HG03135 (cell line): ENCODE data around the gene MYH9.

ENCODE experiments used
- ATAC-seq: cut with Tn5 transposase; IDR thresholded peaks from one replicate; pipeline ENCODE4 v1.9.1; 2021; ENCODE audit warnings: mild to moderate bottlenecking, moderate library complexity; ENCODE audit not compliant: unreplicated experiment

MYH9 gene

DNA sequence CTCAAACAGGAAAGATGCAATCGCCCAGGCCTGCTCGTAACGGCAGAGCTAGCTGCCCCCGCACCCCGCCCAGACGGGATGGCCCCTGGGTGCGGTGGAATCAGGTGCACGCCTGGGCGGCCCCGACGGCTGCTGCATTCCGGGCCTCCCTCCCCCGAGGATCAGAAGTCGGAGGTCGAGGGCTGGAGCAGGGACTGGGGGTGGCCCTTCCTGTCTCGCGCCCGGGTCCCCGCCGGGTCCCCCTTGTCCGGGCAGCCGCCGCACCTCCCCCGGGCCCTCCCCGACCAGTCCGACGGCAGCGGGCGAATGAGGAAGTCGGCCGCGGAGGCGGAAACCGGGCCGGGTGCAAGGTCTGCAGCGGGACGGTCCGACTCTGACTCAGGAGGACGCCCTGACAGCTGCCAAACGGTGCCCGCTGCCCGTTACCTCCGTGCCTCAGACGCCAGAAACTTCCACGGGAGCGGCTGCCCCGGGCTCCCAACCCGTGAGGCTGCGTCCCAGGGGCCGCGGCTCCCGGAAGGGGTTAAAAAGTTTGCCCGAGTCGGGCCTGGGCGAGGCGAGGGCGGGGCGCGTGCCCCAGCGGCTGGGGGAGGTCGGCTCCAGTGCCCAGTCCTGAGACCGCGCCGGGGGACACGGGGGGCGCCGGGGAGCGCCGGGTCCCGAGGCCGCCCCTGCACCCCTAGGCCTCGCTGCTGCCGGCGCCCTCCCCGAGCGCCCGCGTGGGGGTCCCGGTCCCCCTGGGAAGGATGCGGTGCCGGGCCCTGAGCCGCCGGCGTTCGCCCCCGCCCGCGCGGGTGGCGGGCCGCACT lies 663 bp downstream of the MYH9 start:
- ATAC-seq = peak; percentile 25

DNA sequence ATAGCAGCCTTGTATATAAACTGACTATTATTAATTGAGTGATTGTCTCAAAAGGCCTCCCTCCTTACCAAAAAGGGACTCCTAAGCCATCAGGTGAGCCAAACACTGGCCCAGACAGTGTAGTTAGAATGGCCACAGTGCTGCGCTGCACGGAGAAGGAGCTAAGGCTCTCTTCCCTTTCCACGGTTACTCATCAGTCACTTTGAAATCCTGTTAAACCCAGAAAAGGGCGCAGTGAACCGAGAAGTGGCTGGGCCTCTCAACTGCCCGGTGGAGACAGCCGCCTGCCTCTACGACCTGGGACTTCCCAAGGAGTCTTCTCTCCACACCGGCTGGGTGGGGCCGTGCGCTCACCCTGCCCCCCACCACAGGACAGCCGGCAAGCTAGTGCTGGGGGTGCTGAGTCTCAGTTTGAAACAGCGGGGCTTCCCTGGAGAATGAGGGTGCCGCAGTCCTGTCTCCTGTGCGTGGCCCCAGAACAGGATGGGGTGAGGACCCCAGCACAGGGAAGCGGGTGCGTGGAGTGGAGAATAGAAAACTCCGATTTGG lies 1.3 kb downstream of the MYH9 start:
- ATAC-seq = peak; percentile 18

DNA sequence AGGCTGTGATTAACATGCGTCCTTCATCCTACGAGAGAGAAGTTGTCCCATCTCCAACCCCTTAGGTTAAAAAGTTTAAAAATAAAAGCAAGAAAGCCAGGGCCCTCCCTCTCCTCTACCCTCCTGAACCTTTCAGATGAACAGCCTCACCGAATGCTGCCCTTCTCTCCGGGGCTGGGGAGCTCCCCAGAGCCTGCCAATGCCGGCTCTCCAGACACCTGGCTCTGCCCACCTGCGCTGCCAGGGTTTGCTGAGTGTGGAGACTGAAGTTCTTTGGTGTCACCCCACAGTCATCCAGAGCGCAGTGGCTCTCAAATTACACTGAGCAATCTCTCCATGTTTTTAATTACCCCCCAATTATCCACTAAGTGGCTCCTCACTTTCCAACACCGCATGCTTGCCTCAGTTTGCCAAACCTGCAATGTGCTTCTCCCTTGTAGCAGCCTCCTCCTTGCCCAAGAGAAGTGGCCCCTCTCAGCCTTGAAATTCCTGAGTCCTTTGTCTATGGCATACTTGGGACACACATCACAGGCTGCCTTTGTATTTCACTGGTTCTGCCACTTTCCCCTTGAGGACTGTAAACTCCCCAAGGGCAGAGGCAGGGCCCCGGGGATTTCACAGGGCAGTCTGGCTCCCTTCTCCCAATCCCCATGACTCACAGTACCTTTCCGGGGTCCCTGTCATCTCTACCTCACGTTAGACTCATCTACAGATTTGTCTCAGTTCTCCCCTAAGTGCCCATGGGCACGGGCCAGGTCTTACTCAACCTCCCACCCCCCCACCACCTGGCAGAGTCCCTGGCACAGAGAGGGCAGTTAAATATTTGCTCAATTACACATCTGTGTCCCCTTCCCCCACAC lies 2.0 kb downstream of the MYH9 start:
- ATAC-seq = no peak

DNA sequence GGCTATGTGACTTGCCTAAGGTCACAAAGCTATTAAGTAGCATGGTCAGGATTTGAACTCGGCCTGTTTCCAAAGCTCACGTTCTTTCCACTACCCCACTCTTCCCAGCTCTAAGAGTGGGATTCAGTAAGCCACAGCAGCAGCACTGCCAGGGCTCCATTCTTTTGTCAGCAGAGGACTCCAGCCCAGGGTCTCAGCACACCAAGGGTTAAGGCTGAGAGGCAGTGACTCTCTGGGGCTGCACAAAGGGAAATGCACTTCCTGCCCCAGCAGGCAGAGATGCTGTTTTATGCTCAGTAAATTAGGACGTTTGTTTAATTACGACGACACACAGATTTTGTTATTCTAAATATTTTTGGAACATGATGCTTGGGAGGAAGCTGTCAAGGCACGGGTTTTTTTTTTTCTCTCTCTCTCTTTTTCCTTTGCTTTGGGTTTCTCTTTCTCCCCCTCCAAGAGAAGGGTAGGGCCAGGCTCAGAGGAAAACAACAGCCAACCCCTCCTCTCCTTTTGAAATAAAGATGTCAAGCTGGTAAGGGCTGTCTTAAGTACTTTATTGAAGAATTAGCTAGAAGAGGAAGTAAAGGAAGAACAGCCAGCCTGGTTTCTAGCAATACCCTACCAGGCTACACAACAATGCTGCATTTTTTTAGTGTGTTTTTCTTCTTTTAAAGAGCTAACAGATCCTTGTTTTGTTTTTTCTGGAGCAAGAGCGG lies 2.8 kb downstream of the MYH9 start:
- no peak for ATAC-seq

DNA sequence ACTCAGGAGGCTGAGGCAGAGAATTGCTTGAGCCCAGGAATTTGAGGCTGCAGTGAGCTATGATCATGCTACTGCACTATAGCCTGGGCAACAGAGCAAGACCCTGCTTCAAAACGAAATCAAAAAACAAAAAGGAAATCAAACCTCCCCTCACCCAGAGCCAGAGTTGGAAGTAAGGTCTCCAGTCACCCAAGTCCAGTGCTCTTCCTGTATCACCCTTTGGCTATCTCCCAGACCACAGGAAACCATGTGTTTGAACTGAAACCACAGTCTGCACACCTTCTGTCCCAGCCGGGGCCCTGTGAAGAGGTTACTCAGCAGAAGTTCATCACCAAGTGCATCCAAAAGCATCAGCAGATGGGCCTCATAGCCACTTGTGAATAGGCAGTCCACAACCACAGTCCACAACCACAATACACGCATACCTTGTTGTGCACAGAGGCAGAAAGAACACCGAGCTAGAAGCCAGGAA lies 4.6 kb downstream of the MYH9 start:
- no peak for ATAC-seq

DNA sequence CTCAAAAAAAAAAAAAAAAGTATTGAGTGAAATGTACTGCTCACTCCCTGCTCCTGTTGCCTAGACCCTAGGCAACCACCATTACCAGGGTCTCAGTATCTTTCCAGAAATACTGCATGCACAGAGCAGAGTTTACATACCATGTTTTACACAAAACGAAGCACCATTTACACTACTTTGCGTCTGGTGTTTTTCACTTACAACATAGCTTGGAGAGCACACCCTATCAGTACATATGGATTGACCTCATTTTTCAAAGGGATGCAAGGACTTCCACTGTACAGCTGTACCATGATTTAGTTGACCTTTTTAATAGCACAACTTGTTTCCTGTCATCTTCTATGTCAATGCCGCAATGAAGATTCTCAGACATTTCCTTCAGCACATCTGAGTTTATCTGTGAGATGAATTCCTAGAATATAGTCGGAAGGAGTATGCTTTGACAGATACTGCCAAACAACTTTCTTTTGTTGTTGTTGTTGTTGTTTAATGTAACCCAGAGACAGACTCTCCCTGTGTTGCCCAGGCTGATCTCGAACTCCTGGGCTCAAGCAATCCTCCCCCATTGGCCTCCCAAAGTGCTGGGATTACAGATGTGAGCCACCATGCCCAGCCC lies 6.1 kb downstream of the MYH9 start:
- ATAC-seq = no peak

DNA sequence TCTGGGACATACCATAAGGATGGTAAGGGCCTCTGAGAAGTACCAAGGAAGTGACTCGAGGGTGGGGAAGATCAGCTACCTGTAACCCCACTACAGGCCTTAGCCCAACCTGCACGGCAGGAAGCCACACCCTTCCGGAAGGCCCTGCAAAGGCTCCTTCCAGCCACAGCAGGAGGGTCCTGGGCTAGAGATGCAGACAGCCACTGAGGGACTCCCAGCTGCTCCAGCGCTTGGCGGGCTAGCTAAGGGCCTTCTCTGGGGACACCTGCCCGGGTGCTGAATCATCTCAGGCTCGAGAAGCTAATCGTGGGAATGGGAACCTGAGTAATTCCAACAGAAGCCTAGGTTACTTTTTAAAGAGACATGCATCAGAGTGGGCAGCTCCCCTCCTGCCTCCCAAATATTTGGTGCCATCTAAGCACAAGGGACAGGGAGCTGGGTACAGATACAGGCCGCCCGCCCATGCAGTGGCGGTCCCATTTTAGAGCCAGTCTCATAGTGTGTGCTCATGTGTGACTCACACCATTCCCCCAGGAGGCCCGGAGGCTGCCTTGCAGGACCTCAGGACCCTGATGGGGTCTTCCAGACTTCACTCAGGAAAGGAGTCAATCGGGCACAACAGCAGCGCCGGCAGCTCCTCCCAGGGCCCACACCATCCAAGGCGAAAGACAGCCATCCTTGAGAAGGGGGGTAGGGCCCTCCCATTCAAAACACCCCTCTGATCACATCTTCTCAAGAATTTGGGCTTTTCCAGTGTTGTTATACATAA lies 8.0 kb downstream of the MYH9 start:
- ATAC-seq = no peak

DNA sequence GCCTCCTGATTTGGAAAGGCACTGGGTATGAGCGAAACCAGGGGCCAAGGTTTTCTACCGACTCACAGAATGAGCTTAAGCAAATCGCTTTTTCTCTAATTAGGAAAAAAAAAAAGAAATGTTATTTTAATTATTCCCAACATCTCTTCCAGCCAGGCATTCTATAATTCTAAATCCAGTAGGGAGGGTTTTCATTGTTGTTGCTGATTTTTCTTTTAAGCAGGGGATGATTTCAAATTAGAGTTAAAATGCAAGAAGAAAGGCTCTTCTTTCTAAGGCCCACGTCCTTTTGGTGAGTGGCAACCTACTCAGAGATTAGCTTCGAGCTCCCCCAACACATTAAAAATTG lies 8.9 kb downstream of the MYH9 start:
- no peak for ATAC-seq

DNA sequence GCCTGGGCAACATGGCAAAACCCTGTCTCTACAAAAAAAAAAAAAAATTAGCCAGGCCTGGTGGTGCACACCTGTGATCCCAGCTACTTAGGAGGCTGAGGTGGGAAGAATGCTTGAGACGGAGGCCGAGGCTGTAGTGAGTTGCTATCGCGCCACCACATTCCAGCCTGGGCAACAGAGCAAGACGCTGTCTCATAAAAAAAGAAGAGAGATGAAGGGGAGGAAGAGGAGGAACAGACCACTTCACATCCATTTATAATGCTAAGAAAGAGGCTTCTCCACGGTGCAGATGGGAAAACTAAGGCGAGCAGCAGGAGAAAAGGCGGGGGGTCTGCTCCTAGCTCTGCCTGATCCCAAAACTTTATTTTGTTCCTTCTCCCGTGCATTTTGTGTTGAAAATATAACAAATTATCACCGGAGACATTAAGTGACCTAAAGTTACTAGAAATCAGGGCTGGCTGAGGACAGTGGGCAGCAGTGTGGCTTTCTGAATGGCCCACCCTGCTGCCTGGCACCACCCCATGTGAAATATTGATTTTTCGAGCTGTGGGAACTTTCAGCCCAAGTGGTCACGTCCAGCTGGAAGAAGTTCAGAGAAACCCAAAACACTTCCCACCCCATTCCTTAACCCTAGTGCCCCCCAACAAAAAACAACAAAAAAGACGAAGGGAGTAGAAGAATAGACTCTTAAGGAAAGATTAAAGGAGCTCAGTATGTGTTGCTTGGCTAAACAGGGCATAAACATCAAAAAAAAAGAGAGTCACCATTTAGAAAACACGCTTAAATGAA lies 9.5 kb downstream of the MYH9 start:
- no peak for ATAC-seq

DNA sequence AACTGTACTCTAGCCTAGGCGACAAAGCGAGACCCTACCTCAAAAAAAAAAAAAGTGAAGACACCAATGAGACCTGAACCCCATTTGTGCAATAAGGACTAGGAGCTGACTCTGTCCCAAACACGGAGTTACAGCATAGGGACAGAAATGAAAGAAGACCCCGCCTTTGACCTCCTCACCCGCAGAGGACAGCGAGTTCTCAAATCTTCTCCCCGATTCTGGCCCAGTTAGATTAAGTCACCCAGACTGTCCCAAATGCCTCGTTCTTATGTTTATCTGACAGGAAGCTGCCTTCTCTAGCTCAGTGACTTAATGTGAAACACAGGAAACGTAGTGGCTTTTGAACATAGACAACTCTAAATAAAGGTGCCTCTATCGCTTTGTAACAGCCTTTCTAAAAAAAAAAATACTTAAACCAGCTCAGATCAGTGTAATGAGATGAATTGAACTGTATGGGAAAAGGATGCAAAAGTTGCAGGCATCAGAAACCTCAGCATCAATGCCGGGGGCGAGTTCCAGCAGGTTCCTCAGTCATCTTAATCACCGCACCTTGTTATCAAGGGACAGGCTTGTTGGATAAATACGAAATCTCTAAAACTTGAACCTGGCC lies 10.6 kb downstream of the MYH9 start:
- peak; percentile 44 for ATAC-seq

DNA sequence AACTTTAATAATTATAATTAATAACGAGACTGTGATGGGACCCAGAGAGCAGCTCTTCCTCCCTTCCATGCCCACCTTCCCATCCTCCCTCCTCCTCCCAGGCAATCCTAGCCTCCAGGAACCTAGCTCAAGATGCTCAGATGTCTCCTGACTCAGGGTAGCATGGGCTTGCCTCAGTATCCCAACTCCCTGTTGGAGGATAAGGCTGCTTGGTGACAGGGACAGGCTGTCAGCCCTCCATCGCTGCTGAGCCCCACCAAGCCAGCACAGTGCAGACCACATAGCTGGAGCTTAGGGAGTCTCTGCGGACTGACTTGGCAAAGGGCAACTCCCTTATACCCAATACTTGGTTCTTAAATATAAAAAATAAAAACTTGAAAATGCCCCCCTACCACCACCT lies 11.5 kb downstream of the MYH9 start:
- no peak for ATAC-seq

DNA sequence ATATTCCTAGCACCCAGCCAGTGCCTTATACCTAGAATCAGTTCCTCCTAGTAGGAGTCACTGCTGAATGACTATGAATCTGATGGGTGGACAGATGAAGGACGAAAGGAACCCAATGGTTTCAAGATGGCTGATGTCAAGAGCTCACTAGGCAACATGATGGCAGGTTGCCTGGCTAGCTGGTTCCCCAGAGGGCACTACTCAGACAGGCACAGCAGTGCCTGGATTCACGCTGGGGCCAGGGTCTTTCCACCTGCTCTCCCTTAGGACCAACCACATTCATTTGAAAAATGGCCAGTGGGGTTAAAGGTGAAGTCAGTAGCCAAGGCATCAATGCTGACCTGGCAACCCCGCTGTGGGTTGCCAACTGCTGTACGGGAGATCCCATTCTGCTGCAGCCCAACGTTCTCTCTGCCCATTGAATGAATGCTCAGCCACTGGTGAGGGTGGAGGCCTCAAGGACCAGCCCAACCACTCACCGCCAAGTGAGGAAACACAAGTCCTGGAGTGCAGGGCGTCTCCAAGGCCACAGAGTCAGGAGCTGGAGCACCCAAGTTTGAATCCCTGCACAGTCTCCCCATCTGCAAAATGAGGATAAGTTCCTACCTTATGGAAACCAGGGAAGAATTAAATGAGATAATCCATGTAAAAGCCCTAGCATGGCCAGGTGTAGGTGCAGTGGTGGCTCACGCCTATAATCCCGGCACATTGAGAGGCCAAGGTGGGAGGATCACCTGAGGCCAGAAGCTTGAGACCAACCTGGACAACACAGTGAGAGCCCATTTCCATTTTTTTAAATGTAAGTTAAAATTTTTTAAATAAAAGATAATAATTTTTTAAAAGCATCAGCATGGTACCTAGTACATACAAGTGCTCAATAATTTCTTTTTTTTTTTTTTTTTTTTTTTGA lies 12.4 kb downstream of the MYH9 start:
- no peak for ATAC-seq

DNA sequence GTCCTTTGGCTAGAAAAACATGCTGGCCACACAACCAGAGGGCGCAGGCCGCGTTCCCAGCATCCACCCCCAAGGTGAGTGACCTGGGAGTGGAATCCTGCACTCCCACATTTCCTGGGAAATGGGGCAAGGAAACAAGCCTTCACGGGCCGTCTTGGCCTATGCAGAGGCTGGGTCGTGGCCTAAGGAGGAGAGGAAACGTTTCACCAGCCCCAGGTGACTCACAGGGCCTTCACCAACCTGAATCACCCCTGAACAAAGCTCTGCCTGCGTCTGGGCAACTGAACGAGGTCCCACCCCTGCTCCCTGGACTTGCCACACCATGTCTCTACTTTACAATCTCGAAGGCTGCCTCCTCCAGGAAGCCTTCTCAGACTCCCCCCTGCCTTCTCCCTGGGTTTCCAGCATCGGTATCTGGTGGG lies 13.2 kb downstream of the MYH9 start:
- no peak for ATAC-seq

DNA sequence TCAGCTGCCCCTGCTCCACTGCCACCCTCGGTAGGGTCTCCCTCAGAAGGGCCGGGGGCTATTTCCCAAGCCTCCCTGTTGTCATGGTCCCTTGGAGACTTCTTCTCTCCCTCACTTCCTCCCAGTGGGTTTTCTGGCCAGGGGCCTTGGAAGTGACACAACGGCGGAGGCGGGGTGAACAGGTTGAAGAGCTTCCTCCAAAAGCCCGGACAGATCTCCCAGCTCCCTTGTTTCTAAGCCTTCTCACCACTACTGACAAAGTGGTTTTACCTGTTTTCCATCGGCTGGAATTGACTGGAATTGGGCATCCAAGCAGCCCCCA lies 14.5 kb downstream of the MYH9 start:
- ATAC-seq = no peak

DNA sequence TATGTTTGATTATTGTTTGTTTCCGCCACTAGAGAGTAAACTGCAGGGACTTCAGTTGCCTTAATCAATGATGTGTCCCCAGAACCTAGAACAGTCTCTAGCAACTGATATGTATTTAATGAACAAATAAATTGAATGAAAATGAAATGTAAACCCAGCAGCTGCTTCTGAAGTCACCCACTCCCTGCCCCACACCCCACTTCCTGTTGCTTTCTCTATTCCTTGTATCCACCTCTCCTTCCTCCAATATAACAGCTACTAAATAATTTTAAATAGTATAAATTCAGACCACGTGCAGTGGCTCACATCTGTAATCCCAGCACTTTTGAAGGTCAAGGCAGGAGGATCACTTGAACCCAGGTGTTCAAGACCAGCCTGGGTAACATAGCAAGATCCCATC lies 15.8 kb downstream of the MYH9 start:
- no peak for ATAC-seq

DNA sequence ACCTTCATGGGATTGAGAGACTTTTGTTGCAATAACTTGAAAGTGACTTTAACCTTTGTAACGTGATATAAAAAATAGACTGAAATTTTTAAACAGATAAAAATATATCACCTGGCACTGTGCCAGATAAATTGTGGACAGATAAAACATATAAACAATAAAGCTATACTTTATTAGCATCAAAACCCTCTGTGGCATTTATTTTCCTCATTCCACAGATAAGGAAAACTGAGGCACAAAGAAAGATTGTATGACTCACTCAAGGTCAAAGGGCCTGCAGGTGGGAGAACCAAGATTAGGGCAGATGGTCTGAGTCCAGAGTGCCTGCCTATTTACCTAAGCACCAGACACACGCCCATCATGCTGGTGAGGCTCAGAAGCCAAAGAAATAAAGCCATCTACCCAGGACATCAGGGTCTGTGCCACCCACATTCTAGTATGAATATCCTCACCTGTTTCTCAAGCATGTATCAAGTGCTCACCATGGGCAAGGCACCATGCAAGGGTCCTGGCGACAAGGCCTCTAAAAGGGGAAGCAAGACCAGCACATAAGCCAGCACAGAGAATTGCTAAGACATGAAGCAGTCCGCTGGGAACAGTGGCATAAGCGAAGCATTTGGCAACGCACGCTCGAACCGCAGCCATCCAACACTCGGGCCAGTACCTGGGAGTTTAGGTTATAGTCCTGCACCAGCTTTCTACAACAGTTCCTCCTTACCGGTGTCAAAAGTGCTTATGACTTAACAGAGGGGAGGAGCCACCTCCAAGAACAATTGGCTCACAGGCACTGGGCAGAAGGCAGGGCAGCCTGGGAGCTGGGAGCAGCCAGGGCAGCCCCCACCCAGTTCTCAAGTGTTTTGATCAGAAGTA lies 17.6 kb downstream of the MYH9 start:
- no peak for ATAC-seq
